Rectal smooth muscle tissue (tissue), 1 donor: Measurements from ENCODE around the gene PARD3.

Source experiments
- H3K27ac ChIP-seq: one replicate; pipeline ENCODE4 v1.7.0; 2013; ENCODE audit warnings: low read depth, low read length, inconsistent platforms
- H3K27me3 ChIP-seq: one replicate; pipeline ENCODE4 v1.7.0; 2013; ENCODE audit warnings: low read length; ENCODE audit not compliant: control insufficient read depth, insufficient read depth
- H3K36me3 ChIP-seq: one replicate; pipeline ENCODE4 v1.7.0; 2013; ENCODE audit warnings: low read length; ENCODE audit not compliant: control insufficient read depth, insufficient read depth
- H3K4me1 ChIP-seq: one replicate; pipeline ENCODE4 v1.7.0; 2013; ENCODE audit warnings: low read length; ENCODE audit not compliant: control insufficient read depth, insufficient read depth
- H3K4me3 ChIP-seq: one replicate; pipeline ENCODE4 v1.7.0; 2013; ENCODE audit warnings: low read length
- H3K9ac ChIP-seq: one replicate; pipeline ENCODE4 v1.7.0; 2013; ENCODE audit warnings: low read length

Gene PARD3

DNA sequence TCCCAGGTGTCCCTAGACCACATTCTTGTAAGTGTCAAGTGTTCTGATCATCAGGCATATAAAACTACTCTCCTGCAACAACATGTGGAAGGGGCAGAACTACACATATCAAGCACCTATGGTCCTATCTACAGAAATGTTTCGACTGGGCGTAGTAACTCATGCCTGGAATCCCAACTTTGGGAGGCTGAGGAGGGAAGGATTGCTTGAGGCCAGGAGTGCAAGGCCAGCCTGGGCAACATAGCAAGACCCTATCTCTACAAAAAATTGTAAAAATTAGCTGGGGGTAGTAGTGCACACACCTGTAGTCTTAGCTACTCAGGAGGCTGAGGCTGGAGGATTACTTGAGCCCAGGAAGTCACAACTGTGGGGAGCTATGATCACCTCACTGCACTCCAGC, 244.2 kb downstream of the PARD3 start:
- Histone ChIP-seq H3K36me3 (no peaks in the 10 kb centered on the region), H3K9ac (no peak overlapping the region), H3K27ac (no peak overlapping the region), H3K4me3 (no peak overlapping the region), H3K27me3 (no peaks in the 10 kb centered on the region), H3K4me1 (no peaks in the 10 kb centered on the region)

- H3K9ac ChIP-seq, result no peak overlapping the region
- no peaks in the 10 kb centered on the region for H3K36me3 ChIP-seq
- H3K4me3 ChIP-seq, result no peak overlapping the region
- H3K4me1 ChIP-seq, result no peaks in the 10 kb centered on the region
- no peaks in the 10 kb centered on the region for H3K27me3 ChIP-seq
- H3K27ac ChIP-seq, result no peak overlapping the region
These were observed 247.3 kb downstream of the PARD3 start for GRCh38 chr10:34567659-34568253.

- Histone ChIP-seq H3K36me3 (no peaks in the 10 kb centered on the region), H3K4me3 (no peak overlapping the region), H3K27ac (no peak overlapping the region), H3K4me1 (no peaks in the 10 kb centered on the region), H3K9ac (no peak overlapping the region), H3K27me3 (no peaks in the 10 kb centered on the region)
These were observed 249.2 kb downstream of the PARD3 start for GRCh38 chr10:34565934-34566333.

GRCh38 chr10:34558093-34558583, 257.0 kb downstream of the PARD3 start:
- H3K9ac ChIP-seq, result no peak overlapping the region
- no peak overlapping the region for H3K4me3 ChIP-seq
- H3K27ac ChIP-seq, result no peak overlapping the region
- H3K36me3 ChIP-seq, result no peaks in the 10 kb centered on the region
- H3K4me1 ChIP-seq, result no peaks in the 10 kb centered on the region
- no peaks in the 10 kb centered on the region for H3K27me3 ChIP-seq

DNA sequence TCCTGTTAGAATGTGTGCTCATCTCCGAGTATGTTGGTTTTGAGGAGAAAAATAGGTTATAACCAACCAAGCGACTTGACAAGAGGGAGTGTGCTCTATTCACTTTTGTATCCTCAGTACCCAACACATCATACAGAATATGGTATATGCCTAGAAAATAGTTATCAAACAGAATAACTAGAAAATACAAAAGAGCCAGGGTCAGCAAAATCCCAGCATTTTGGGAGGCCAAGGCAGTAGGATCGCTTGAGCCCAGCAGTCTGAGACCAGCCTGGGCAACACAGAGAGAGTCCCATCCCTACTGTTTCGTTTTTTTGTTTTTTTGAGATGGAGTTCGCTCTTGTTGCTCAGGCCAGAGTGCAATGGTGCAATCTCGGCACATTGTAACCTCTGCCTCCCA, 257.9 kb downstream of the PARD3 start:
- H3K27ac ChIP-seq, result no peak overlapping the region
- H3K36me3 ChIP-seq, result no peaks in the 10 kb centered on the region
- H3K4me3 ChIP-seq, result no peak overlapping the region
- H3K4me1 ChIP-seq, result no peaks in the 10 kb centered on the region
- H3K27me3 ChIP-seq, result no peaks in the 10 kb centered on the region
- no peak overlapping the region for H3K9ac ChIP-seq

DNA sequence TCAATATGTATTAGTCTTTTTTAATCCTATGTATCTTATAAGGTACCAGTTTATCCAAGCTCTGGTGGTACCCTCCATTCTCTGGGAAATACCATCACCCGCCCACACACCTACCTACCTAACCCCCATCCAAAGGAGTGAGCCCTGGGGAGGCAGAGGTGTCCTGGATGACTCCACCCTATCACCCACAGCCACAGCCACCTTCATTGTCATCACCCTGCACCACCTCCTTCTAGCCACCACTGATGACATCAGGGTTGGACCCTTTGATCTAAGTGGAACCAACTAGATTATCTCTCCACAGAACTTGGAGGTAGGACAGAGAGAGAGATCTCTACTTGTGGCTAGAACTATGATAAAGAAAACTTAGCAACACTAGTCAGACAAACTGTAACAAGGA, 259.4 kb downstream of the PARD3 start:
- Histone ChIP-seq H3K9ac (no peak overlapping the region), H3K4me1 (no peaks in the 10 kb centered on the region), H3K27ac (no peak overlapping the region), H3K36me3 (no peaks in the 10 kb centered on the region), H3K27me3 (no peaks in the 10 kb centered on the region), H3K4me3 (no peak overlapping the region)

DNA sequence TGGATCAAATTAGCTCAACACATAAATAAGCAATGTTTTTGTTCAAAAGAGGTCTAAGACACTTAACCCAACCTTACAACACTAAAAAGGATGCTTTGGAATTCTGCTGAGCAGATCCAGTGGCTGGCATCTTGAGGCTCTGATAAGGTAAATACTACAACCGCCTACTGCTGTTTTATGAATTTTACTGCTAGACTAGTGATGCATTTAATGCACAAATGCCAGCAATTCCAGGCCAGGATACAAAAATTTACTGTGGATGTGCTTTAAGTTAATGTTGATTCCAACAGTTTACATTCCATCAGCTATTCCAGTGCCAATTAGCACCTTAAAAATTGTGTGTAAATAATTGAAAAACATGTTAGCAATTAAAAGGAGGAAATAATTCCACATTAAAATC, 261.3 kb downstream of the PARD3 start:
- no peak overlapping the region for H3K4me3 ChIP-seq

DNA sequence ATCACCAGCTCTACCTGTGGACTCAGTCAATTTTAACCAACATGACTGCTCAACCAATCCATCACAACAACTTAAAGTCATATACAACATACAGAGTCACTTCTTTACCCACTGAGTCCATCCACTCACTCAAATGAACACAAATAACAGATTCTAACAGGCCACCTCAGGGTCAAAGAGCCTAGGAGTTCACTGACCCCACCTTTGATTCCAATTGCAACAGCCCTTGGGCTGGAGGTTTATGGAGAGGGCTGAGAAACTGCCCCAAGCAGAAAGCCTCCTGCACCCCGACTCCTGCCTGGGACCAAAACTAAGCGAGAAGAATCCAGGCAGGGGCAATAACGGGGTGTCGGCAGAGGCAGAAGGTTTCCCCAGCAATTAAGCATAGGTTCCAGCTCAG, 263.8 kb downstream of the PARD3 start:
- Histone ChIP-seq H3K27me3 (no peaks in the 10 kb centered on the region), H3K4me1 (peaks cover 6% of the 10 kb centered on the region), H3K4me3 (no peak overlapping the region), H3K27ac (no peak overlapping the region), H3K36me3 (no peaks in the 10 kb centered on the region), H3K9ac (no peak overlapping the region)

More for the DNA sequence above, 261.3 kb downstream of the PARD3 start:
- Histone ChIP-seq H3K36me3 (no peaks in the 10 kb centered on the region), H3K27ac (no peak overlapping the region), H3K4me1 (no peaks in the 10 kb centered on the region), H3K9ac (no peak overlapping the region), H3K27me3 (no peaks in the 10 kb centered on the region)

- no peaks in the 10 kb centered on the region for H3K27me3 ChIP-seq
- H3K4me3 ChIP-seq, result no peak overlapping the region
- no peaks in the 10 kb centered on the region for H3K36me3 ChIP-seq
- no peak overlapping the region for H3K9ac ChIP-seq
- H3K4me1 ChIP-seq, result peaks cover 6% of the 10 kb centered on the region
- no peak overlapping the region for H3K27ac ChIP-seq
These were observed 265.1 kb downstream of the PARD3 start for GRCh38 chr10:34549953-34550352.

DNA sequence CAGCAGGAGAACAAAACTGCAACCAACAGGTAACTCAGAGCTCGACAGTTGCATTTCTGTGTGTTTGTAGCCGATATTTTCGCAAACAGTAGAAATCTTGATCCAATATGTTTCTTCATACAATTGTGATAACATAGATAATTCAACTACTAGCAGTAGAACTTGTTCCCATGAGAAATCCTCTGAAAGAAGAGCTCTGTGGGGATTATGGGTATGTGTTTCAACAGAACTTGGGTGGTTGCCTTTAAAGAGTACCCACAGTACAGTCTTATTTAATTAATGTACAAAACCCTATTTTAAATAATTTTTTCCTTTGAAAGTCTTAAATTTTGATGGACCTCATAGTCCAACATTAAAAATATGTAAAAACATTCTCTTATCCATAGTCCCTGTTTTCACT, 266.1 kb downstream of the PARD3 start:
- Histone ChIP-seq H3K27me3 (no peaks in the 10 kb centered on the region), H3K4me1 (peaks cover 6% of the 10 kb centered on the region), H3K9ac (no peak overlapping the region), H3K36me3 (no peaks in the 10 kb centered on the region), H3K4me3 (no peak overlapping the region), H3K27ac (no peak overlapping the region)

DNA sequence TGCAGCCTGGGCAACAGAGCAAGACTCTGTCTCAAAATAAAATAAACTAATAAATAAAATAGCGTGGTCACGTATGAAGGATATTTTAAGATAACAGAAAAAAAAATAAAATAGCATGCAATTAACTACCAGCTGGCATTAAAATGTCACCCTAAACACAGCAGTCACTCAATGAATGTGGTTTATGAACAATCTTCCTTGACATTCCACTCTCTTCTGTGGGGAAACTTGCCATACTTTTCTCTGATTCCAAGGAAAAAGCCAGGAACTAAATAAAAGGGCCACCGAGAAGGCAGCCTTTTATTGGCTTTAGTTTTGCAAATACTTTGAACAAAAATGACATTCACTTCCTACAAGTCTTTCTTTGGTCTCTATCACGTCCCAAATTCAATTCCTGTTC, 266.6 kb downstream of the PARD3 start:
- Histone ChIP-seq H3K4me3 (no peak overlapping the region), H3K4me1 (peaks cover 6% of the 10 kb centered on the region), H3K27me3 (no peaks in the 10 kb centered on the region), H3K36me3 (no peaks in the 10 kb centered on the region), H3K27ac (no peak overlapping the region), H3K9ac (no peak overlapping the region)

- no peaks in the 10 kb centered on the region for H3K36me3 ChIP-seq
These were observed 267.4 kb downstream of the PARD3 start for GRCh38 chr10:34547695-34548094.

GRCh38 chr10:34547291-34547690, 267.8 kb downstream of the PARD3 start:
- H3K27ac ChIP-seq, result no peak overlapping the region
- H3K36me3 ChIP-seq, result no peaks in the 10 kb centered on the region
- H3K27me3 ChIP-seq, result no peaks in the 10 kb centered on the region
- peaks cover 6% of the 10 kb centered on the region for H3K4me1 ChIP-seq
- H3K9ac ChIP-seq, result no peak overlapping the region
- H3K4me3 ChIP-seq, result no peak overlapping the region

More at GRCh38 chr10:34547695-34548094, 267.4 kb downstream of the PARD3 start:
- Histone ChIP-seq H3K9ac (no peak overlapping the region), H3K27me3 (no peaks in the 10 kb centered on the region), H3K4me1 (peaks cover 6% of the 10 kb centered on the region), H3K4me3 (no peak overlapping the region), H3K27ac (no peak overlapping the region)
